GM06990 (cell line): Measurements from ENCODE around the gene MGST1.

Experiments used
- DNase-seq: peaks from one replicate; pipeline ENCODE4 v3.0.0-alpha.2; 2011; ENCODE audit not compliant: insufficient read length; ENCODE audit errors: extremely low read depth
- H3K27me3 ChIP-seq: replicated peaks from 2 replicates; pipeline ENCODE4 v1.6.0; 2011; ENCODE audit warnings: low read length; ENCODE audit not compliant: control insufficient read depth, insufficient read depth
- H3K36me3 ChIP-seq: 2 replicates; pipeline ENCODE4 v1.5.1; 2011; ENCODE audit warnings: low read length; ENCODE audit not compliant: control insufficient read depth, insufficient read depth
- H3K4me3 ChIP-seq: replicated peaks from 2 replicates; pipeline ENCODE4 v1.5.1; 2011; ENCODE audit warnings: low read depth, mild to moderate bottlenecking, control low read depth, low read length
- TF ChIP-seq, protein P1 (sequence below): IDR thresholded peaks from 2 replicates; pipeline ENCODE4 v1.5.1; 2011; ENCODE audit warnings: low read length, control low read depth, mild to moderate bottlenecking, inconsistent platforms; ENCODE audit not compliant: insufficient read depth, poor library complexity, severe bottlenecking

Gene MGST1

GRCh38 chr12:16347391-16348298 lies at the start of gene MGST1:
MGST1 (plus strand) TSS chr12:16347645; CDS start chr12:16354253, 6,608 bp downstream.
- TF ChIP-seq, protein P1, sequence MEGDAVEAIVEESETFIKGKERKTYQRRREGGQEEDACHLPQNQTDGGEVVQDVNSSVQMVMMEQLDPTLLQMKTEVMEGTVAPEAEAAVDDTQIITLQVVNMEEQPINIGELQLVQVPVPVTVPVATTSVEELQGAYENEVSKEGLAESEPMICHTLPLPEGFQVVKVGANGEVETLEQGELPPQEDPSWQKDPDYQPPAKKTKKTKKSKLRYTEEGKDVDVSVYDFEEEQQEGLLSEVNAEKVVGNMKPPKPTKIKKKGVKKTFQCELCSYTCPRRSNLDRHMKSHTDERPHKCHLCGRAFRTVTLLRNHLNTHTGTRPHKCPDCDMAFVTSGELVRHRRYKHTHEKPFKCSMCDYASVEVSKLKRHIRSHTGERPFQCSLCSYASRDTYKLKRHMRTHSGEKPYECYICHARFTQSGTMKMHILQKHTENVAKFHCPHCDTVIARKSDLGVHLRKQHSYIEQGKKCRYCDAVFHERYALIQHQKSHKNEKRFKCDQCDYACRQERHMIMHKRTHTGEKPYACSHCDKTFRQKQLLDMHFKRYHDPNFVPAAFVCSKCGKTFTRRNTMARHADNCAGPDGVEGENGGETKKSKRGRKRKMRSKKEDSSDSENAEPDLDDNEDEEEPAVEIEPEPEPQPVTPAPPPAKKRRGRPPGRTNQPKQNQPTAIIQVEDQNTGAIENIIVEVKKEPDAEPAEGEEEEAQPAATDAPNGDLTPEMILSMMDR, result no peak
- peak; percentile 69 for DNase-seq
- Histone ChIP-seq H3K27me3 (no peaks in the 10 kb centered on the region), H3K4me3 (no peak within 1 kb of the TSS), H3K36me3 (no peaks in the 10 kb centered on the region)

GRCh38 chr12:16299403-16299802 lies 48.0 kb upstream of the MGST1 start:
- TF ChIP-seq, protein P1, result no peak
- no peak overlapping the region for H3K4me3 ChIP-seq
- no peak for DNase-seq
- no peaks in the 10 kb centered on the region for H3K27me3 ChIP-seq
- no peaks in the 10 kb centered on the region for H3K36me3 ChIP-seq

DNA sequence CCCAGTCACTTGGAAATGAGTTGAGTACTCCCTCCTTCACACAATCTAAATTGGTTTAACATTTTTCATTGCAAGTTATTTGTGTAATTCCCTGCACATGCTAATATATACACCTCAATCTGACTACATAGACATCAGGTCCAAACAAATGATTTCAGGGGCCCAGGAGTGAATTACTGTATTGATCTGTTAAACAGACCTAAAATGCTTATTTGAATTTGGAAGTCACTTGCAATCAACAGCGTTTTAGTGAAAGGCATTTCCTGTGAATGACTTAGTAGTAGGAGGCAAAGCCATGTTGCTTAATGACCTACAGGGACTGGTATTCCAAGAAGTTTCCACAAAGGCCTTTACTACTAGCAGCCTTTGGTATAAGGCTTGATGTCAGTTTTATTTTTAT lies 47.3 kb upstream of the MGST1 start:
- Histone ChIP-seq H3K27me3 (no peaks in the 10 kb centered on the region), H3K36me3 (no peaks in the 10 kb centered on the region), H3K4me3 (no peak overlapping the region)
- TF ChIP-seq, protein P1, result no peak
- DNase-seq, result no peak

- no peaks in the 10 kb centered on the region for H3K27me3 ChIP-seq
- DNase-seq, result no peak
- H3K4me3 ChIP-seq, result no peak overlapping the region
- TF ChIP-seq, protein P1, result no peak
- no peaks in the 10 kb centered on the region for H3K36me3 ChIP-seq
Observed at GRCh38 chr12:16300736-16301135, 46.7 kb upstream of the MGST1 start.

GRCh38 chr12:16303939-16304338 lies 43.5 kb upstream of the MGST1 start:
- TF ChIP-seq, protein P1, result no peak
- no peaks in the 10 kb centered on the region for H3K36me3 ChIP-seq

More at GRCh38 chr12:16303939-16304338, 43.5 kb upstream of the MGST1 start:
- Histone ChIP-seq H3K4me3 (no peak overlapping the region), H3K27me3 (no peaks in the 10 kb centered on the region)
- no peak for DNase-seq
